ENCODE results near the gene PPARA.

GRCh38 chr22:46287873-46288751, 137.8 kb downstream of the PPARA start:
- no peak for TF ChIP-seq CTCF (IDR thresholded peaks at IDR 0.05; ENCODE audit: low read length)
- TF ChIP-seq EZH2phosphoT487 (IDR thresholded peaks at IDR 0.05; ENCODE audit: low read length), result no peak
- no peak for TF ChIP-seq EZH2 (optimal IDR thresholded peaks at IDR 0.05; ENCODE audit: low read depth, low read length)

Measured in MM.1S (cell line).